Progenitor cell of endocrine pancreas (in vitro differentiated cells): ENCODE measurements around the gene PRSS1. TPM values are rescaled to one million over a fixed set of nuclear protein-coding genes. Genes with fewer than 3 reads are reported as not detected.

ENCODE experiments used
- DNase-seq: peaks from one replicate; pipeline ENCODE4 v3.0.0; 2021; ENCODE audit warnings: low spot score; ENCODE audit not compliant: unreplicated experiment
- H3K27ac Mint-ChIP-seq: 2 replicates; pipeline ENCODE4 v1.8.0; 2021; ENCODE audit warnings: mild to moderate bottlenecking, moderate library complexity, mixed read lengths
- H3K27me3 Mint-ChIP-seq: 2 replicates; pipeline ENCODE4 v1.8.0; 2021; ENCODE audit warnings: mixed read lengths
- H3K36me3 Mint-ChIP-seq: 2 replicates; pipeline ENCODE4 v1.8.0; 2022; ENCODE audit warnings: mixed read lengths; ENCODE audit not compliant: insufficient read depth
- H3K4me1 Mint-ChIP-seq: 2 replicates; pipeline ENCODE4 v1.8.0; 2021; ENCODE audit warnings: low read depth, mixed read lengths
- H3K4me3 Mint-ChIP-seq: 2 replicates; pipeline ENCODE4 v1.8.0; 2021; ENCODE audit warnings: low read depth, mild to moderate bottlenecking, moderate library complexity, mixed read lengths
- H3K9me3 Mint-ChIP-seq: 2 replicates; pipeline ENCODE4 v1.8.0; 2021; ENCODE audit warnings: low read depth, mixed read lengths
- total RNA-seq: library from RNA; stranded (reverse); gene quantifications from 2 replicates; pipeline ENCODE4 v1.2.1, GENCODE V29; 2021
- TF ChIP-seq, protein P1 (sequence below): fragments of 200-600 bp; sonication (generic); IDR thresholded peaks from one replicate; pipeline ENCODE4 v1.5.0; 2021; ENCODE audit warnings: antibody characterized with exemption, mild to moderate bottlenecking; ENCODE audit not compliant: unreplicated experiment

Gene PRSS1
- total RNA-seq, 1 donor from 2014 or later: 32.1 TPM

DNA sequence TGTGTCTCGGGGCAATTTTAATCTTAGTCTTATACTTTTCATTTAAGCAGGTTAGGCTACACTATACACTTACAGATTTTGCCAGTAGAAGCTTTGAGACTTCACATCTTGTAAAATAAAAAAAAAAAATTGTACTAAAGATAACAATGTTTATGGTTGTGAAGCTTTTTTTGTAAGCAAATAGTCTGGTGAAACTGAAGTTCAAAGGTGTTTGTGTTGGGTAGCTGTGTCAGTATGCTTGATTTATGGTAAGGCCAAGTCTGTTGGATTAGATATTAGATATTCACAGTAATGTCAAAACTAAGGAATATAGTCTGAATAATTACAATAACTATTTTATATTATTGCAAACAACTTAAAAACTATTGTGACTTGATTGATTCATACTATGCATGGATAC lies 31.0 kb upstream of the PRSS1 start:
- Mint-ChIP-seq H3K4me1 (no peaks in the 10 kb centered on the region), H3K36me3 (no peaks in the 10 kb centered on the region), H3K27ac (no peak overlapping the region), H3K9me3 (no peaks in the 10 kb centered on the region), H3K4me3 (no peak overlapping the region), H3K27me3 (peaks cover 25% of the 10 kb centered on the region)
- TF ChIP-seq, protein P1, sequence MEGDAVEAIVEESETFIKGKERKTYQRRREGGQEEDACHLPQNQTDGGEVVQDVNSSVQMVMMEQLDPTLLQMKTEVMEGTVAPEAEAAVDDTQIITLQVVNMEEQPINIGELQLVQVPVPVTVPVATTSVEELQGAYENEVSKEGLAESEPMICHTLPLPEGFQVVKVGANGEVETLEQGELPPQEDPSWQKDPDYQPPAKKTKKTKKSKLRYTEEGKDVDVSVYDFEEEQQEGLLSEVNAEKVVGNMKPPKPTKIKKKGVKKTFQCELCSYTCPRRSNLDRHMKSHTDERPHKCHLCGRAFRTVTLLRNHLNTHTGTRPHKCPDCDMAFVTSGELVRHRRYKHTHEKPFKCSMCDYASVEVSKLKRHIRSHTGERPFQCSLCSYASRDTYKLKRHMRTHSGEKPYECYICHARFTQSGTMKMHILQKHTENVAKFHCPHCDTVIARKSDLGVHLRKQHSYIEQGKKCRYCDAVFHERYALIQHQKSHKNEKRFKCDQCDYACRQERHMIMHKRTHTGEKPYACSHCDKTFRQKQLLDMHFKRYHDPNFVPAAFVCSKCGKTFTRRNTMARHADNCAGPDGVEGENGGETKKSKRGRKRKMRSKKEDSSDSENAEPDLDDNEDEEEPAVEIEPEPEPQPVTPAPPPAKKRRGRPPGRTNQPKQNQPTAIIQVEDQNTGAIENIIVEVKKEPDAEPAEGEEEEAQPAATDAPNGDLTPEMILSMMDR: no peak
- DNase-seq: no peak

DNA sequence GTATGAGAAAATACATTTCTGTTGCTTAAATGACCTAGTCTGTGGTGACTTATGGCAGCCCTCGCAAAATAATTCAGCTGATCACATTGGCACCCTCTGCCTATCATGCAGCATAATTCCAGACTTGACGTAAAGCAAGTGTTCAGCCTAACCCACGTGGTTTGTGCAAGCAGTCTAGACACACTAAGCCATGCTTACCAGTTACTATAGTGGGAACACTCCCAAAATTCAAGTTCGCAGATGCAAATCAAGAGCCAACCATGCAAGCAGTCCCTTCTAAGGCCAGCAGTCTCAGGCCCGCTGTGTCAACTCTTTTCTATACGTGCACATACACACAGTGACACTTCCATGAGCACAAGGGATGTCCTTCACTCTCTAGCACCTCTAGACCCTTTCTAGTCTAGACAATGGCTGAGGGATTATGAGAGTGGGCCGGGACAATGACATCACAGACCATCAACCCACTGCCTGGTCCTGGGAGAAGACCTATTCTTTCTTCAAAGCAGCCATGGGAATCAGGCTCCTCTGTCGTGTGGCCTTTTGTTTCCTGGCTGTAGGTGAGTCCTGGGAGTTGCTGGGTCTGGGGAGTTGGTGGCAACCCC lies 29.0 kb upstream of the PRSS1 start:
- no peaks in the 10 kb centered on the region for H3K36me3 Mint-ChIP-seq
- DNase-seq: no peak
- no peak overlapping the region for H3K27ac Mint-ChIP-seq
- no peak overlapping the region for H3K4me3 Mint-ChIP-seq
- H3K4me1 Mint-ChIP-seq: no peaks in the 10 kb centered on the region
- TF ChIP-seq, protein P1: no peak
- no peaks in the 10 kb centered on the region for H3K9me3 Mint-ChIP-seq
- H3K27me3 Mint-ChIP-seq: peaks cover 22% of the 10 kb centered on the region

DNA sequence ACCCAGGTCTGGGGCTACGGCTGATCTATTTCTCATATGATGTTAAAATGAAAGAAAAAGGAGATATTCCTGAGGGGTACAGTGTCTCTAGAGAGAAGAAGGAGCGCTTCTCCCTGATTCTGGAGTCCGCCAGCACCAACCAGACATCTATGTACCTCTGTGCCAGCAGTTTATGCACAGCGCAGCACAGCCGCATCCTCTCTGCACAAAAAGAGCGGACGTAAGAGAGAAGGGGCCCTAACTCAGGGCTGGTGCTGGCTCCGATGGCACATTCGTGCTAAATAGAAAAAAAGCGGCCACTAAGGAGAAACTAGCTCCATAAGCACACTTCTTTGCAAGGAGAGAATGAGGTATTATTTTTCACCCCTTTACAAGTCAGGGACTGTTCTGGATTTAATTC lies 28.3 kb upstream of the PRSS1 start:
- Mint-ChIP-seq H3K4me3 (no peak overlapping the region), H3K36me3 (no peaks in the 10 kb centered on the region), H3K9me3 (no peaks in the 10 kb centered on the region), H3K27ac (no peak overlapping the region), H3K27me3 (peaks cover 22% of the 10 kb centered on the region), H3K4me1 (no peaks in the 10 kb centered on the region)
- TF ChIP-seq, protein P1: no peak
- DNase-seq: no peak

DNA sequence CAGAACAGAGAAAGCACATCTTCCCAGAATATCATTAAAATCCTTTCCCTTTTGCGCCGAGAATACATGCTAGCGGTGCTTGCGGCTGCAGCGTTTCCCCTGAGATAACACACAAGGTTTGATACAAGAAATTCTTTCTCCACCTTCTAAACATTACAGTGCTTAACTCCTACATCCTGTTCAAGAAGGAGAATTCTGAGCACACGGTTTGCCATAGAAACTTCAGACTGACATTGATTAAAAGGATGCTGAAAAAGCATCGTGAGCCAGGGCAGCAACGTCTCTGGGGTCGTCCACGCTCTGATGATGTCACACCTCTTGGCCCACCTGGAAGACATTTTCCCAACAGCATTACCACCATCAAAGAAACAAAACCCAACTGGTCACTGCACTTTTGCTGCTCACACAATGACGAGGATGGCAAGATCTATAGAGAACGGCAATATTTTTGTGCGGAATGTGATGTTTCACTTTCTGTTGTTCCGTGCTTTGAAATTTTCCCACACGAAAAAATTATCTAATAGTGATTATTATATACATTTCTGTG lies 27.0 kb upstream of the PRSS1 start:
- Mint-ChIP-seq H3K9me3 (no peaks in the 10 kb centered on the region), H3K36me3 (no peaks in the 10 kb centered on the region), H3K4me1 (no peaks in the 10 kb centered on the region), H3K4me3 (no peak overlapping the region), H3K27ac (no peak overlapping the region), H3K27me3 (peaks cover 17% of the 10 kb centered on the region)
- no peak for DNase-seq
- TF ChIP-seq, protein P1: no peak

DNA sequence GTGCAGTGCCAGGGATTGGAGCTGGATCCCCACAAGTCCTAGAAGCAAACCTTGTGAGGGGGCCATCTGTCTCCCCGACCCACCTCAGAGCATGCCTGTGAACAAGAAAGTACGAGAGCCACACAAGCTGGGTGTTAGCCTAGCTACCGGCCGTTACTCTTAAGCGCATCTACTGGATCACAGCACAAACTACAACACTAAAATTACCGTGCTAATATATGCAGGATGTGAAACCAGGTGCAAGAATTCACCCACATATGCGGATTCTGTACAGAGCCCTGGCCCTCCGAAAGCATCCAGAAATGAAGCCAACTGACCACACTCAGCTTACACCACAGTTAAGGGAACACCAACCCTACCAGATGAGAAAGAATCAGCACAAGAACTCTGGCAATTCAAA lies 16.0 kb upstream of the PRSS1 start:
- Mint-ChIP-seq H3K4me3 (no peak overlapping the region), H3K27me3 (peaks cover 2% of the 10 kb centered on the region), H3K4me1 (peaks cover 2% of the 10 kb centered on the region), H3K27ac (no peak overlapping the region), H3K36me3 (no peaks in the 10 kb centered on the region), H3K9me3 (peaks cover 6% of the 10 kb centered on the region)
- no peak for DNase-seq
- TF ChIP-seq, protein P1: no peak
